ENCODE measurements around the gene SDK2.

DNA sequence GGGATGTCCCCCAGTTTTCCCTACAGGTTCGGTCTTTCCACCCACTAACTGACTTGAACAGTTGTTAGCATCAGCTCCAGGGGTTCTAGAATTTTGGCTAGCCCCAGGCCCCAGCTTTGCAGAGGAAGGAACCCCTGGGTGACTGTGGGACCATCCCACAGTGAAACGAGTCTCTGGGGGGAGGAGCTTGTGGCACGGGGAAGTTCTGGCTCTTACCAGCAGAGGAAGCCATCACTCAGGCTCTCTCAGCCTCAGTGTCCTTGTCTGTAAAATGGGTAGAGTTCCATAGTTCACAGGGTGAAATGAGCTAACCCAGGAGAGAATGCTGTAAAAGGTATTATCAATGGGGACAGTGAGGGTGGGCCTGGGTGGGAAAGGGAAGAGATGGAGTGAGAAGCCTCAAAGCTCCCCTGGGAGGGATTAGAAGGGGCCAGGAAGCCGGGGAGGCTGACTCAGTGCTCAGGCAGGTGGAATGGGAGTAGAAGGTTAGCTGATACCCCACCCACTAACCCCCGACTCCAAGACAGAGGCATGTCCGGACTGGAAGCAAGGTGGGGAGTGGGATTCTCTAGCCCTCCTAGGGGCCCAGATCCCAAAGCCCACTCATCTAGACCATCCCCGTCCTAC lies 301.6 kb downstream of the SDK2 start:
- TF ChIP-seq, protein P1, sequence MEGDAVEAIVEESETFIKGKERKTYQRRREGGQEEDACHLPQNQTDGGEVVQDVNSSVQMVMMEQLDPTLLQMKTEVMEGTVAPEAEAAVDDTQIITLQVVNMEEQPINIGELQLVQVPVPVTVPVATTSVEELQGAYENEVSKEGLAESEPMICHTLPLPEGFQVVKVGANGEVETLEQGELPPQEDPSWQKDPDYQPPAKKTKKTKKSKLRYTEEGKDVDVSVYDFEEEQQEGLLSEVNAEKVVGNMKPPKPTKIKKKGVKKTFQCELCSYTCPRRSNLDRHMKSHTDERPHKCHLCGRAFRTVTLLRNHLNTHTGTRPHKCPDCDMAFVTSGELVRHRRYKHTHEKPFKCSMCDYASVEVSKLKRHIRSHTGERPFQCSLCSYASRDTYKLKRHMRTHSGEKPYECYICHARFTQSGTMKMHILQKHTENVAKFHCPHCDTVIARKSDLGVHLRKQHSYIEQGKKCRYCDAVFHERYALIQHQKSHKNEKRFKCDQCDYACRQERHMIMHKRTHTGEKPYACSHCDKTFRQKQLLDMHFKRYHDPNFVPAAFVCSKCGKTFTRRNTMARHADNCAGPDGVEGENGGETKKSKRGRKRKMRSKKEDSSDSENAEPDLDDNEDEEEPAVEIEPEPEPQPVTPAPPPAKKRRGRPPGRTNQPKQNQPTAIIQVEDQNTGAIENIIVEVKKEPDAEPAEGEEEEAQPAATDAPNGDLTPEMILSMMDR (conservative IDR thresholded peaks at IDR 0.05; ENCODE audit: low read depth, low read length) = no peak; the same call in 1 of the 2 replicates
- TF ChIP-seq EZH2 (IDR thresholded peaks at IDR 0.05; ENCODE audit: borderline replicate concordance, low read depth, low read length, poor library complexity, severe bottlenecking) = no peak
